ENCODE results near the gene GNB1.
"Not testable (repeated sequence)": the region's sequence is repeated elsewhere in the genome, so short reads cannot be mapped to it uniquely, and the experiment has no call there.

GNB1 gene

DNA sequence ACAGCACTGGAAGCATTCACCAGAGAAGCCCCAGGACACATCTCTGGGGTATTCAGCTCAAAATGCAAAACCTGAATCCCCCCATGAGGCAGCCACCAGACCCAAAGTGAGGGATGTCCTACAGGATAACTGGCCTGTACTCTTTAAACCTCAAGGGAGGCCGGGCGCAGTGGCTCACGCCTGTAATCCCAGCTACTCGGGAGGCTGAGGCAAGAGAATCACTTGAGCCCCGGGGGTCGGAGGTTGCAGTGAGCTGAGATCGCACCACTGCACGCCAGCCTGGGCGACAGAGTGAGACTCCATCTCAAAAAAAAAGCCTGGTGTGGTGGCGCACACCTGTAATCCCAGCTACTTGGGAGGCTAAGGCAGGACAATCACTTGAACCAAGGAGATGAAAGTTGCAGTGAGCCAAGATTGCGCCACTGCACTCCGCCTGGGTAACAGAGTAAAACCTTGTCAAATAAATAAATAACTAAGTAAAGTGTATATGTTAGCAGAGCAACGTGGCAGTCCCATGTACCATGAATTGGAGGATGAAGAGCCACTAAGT, 29.1 kb downstream of the GNB1 start:
- not testable (repeated sequence) for DNase-seq (ENCODE audit: low read depth in 2 of 3, low spot score in 2 of 3)

- no peak for DNase-seq (ENCODE audit: low read depth in 2 of 3, low spot score in 2 of 3)
These were observed 29.6 kb downstream of the GNB1 start for GRCh38 chr1:1861339-1861730.

GRCh38 chr1:1859970-1860697, 30.8 kb downstream of the GNB1 start:
- not testable (repeated sequence) for DNase-seq (ENCODE audit: low read depth in 2 of 3, low spot score in 2 of 3)

GRCh38 chr1:1858382-1859086, 32.4 kb downstream of the GNB1 start:
- DNase-seq (ENCODE audit: low read depth in 2 of 3, low spot score in 2 of 3) = no peak

DNA sequence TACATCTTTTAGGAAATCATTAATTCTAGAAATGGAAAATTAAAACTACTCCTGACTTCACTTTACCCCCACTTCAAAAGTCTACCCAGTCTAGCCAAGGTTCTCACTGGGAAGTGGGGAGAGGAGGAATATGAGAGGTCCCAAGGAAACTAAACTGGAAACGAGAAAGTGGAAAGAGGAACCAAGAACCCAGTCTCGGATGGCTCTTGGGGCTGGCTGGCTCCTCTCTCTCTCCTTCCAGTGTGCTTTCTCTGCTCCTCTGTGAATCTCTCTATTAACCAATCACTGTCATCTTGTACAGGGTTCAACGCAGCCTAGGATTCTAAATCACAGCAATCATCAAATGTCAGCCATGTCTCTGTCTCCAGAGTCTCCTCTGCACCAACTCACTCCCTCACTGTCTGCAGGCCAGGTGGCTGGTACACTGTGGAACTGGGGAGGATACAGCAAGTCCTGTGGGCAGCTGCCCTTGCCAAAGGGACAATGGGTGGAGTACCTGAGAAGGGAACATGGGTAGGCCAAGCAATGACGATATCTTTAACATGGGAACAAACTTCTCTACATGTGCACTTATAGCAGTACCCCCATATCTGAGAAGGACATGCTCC, 33.7 kb downstream of the GNB1 start:
- DNase-seq (ENCODE audit: low read depth in 2 of 3, low spot score in 2 of 3) = no peak

DNA sequence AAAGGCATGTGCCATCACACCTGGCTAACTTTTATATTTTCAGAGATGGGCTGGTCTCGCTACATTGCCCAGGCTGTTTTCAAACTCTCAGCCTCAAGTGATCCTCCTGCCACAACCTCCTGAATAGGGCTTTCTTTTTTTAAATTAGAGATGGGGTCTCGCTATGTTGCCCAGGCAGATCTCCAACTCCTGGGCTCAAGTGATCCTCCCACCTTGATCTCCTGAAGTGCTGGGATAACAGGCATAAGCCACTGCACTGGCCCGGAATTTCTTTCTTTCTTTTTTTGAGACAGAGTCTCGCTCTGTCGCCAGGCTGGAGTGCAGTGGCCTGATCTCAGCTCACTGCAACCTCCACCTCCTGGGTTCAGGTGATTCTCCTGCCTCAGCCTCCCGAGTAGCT, 34.7 kb downstream of the GNB1 start:
- not testable (repeated sequence) for DNase-seq (ENCODE audit: low read depth in 2 of 3, low spot score in 2 of 3)

DNA sequence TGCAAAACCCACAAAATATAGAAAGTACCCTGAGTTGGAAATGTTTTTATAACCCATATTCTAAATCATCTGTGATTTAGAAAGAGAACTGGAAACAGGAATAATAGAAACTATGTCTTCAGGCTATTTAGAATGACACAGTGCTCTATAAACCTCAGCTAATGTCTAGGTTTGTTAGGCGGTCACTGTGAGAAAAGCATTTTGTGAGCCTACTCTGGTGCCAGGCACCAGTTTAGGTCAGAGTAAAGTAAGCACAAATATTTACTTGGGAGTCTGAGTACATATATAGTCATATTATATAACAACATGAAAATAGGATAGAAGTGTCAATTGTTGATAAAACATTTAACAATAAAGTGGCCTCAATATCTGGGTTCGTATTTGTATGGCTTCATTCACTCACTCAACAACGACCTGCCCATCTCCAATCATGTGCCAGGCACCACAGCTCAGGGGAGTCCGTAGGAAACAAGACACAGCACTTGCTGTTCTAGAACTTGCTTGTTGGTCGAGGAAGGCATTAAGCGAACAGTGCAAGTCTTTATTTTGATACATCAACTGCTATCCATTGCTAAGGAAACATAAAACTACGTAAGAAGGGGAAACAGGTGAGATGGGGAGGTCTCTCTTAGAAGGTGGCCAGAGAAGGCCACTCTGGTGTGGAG, 37.2 kb downstream of the GNB1 start:
- DNase-seq (ENCODE audit: low read depth in 2 of 3, low spot score in 2 of 3) = no peak

DNA sequence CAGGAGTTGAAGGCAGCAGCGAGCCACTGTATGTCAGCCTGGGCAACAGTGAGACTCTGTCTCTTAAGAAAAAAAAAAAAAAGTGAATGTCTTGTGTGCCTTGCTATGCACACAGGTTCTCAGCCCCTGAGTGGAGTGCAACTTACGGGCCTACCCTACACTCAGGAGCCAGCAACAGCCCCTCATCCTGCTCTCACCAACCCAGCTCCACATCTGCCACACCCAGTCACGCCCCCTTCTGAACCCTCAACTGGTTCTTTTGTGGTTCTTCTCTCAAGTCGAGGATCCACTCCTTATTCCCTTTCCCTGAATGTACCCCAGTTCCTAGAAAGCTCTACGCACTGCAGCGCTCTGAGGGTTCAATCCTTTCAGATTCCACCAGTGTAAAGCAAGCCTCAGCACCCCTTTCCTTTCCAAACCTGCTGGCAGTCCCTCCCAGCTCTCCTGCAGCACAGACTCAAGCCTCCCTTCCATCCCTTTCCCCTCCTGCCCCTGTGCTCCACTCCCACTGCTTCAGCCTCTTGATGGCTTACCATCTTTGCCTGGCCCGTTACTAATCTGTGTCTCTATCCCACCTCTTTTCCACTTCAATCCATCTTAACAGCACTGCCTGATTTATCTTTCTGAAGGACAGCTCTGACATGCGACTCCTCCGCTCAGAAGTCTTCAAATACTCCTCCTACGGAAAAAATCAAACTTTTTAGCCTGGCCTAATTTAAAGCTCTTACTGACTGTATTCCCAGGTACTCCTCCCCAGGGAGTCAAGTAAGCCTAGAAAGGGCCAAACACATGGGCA, 38.1 kb downstream of the GNB1 start:
- DNase-seq (ENCODE audit: low read depth in 2 of 3, low spot score in 2 of 3) = no peak

- DNase-seq (ENCODE audit: low read depth in 2 of 3, low spot score in 2 of 3) = no peak
These were observed 43.0 kb downstream of the GNB1 start for GRCh38 chr1:1847890-1848289.

- no peak for DNase-seq (ENCODE audit: low read depth in 2 of 3, low spot score in 2 of 3)
These were observed 43.6 kb downstream of the GNB1 start for GRCh38 chr1:1847061-1847850.

DNA sequence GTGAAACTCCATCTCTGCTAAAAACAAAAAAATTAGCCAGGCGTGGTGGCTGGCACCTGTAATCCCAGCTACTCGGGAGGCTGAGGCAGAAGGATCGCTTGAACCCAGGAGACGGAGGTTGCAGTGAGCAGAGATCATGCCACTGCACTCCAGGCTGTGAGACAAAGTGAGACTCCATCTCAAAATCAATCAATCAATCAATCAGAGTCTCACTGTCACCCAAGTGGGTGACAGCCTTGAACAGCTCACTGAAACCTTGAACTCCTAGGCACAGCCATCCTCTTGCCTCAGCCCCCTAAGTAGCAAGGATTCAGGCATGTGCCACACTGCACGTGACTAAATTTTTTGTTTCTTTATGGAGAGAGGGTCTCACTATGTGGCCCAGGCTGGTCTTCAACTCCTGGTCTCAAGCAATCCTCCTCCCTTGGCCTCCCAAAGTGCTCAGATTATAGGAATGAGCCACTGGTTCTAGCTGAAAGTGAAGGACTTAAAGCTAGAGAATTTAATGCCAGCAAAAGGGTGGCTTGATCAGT, 44.4 kb downstream of the GNB1 start:
- no peak for DNase-seq (ENCODE audit: low read depth in 2 of 3, low spot score in 2 of 3)

- no peak for DNase-seq (ENCODE audit: low read depth in 2 of 3, low spot score in 2 of 3)
These were observed 48.3 kb downstream of the GNB1 start for GRCh38 chr1:1842360-1843146.

DNA sequence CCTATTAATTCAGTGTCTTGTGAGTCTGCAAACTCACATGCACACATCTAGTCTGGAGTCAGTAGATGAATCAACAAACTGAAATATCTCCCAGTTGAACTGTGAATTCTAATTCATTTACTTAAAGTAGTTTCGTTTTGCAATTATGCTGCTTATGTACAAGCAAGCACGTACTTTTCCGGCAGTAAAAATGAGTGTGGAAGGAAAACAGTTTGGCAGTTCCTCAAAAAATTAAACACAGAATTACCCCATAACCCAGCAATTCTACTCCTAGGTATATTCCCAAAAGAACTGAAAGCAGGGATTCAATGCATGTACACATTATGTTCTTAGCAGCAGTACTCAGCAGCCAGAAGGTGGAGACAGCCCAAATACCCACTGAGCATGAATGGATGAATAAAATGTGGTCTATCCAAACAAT, 49.3 kb downstream of the GNB1 start:
- DNase-seq (ENCODE audit: low read depth in 2 of 3, low spot score in 2 of 3) = no peak

GRCh38 chr1:1839311-1839965, 51.4 kb downstream of the GNB1 start:
- no peak for DNase-seq (ENCODE audit: low read depth in 2 of 3, low spot score in 2 of 3)

- no peak for DNase-seq (ENCODE audit: low read depth in 2 of 3, low spot score in 2 of 3)
These were observed 54.8 kb downstream of the GNB1 start for GRCh38 chr1:1836119-1836518.

DNA sequence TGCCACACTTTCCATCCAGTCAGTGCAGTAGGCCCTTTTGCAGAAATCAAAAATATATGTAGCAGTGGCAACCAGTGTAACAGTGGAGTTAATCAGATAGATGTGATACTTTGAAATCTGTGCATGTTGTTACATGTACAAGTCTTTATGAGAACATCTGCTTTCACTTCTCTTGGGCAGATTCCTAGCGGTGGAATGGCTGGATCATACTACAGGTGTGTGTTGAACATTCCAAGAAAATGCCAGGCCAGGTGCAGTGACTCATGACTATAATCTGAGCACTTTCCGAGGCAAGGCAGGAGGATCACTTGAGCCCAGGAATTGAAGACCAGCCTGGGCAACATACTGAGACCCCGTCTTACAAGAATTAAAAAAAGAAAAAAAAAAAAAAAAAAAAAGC, 55.3 kb downstream of the GNB1 start:
- DNase-seq (ENCODE audit: low read depth in 2 of 3, low spot score in 2 of 3) = no peak

DNA sequence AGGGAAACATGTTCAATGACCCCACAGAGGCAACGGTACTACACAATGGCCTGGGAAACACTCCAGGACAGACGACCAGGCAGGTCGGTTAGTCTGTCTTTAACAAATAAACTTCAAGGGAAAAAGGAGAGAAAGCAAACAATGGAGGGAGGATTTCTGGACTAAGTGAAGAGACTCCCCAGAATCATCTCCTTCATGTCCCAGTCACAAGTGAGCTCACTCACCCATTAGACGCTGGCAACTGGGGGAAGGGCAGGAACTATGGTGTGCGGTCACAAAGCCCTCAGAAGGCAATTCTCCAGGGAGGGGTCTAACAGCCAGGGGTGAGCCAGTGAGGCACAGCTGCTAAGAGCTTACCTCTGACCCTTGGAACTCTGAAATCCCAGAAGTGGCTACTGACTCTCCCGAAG, 57.0 kb downstream of the GNB1 start:
- no peak for DNase-seq (ENCODE audit: low read depth in 2 of 3, low spot score in 2 of 3)

DNA sequence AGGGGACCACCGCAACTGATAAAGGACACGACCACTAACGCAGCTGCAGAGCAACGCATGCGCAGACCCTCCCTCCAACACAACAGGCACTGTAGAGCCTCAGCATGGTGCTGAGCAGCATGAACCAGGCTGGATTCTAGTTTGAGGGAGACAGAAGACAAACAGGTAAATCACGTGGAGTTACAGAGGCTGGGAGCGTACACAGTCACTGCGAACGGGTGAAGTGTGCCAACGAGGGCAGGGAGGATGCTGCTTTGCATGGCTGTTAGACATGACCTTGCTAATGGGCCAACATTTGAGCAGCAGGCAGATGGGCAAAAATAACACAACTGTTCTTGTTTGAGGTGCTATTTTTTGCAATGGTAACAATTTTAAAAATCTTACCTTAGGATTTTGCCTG, 57.4 kb downstream of the GNB1 start:
- no peak for DNase-seq (ENCODE audit: low read depth in 2 of 3, low spot score in 2 of 3)
